H1 (cell line): Measurements from ENCODE around the gene HSD17B13. TPM values are rescaled to one million over a fixed set of nuclear protein-coding genes. Genes with fewer than 3 reads are reported as not detected.

Source experiments
- CTCF ChIA-PET: fragments of 300-600 bp; sonication (Branson Sonifier 250); formaldehyde crosslinking; loops from one replicate; lab custom pipeline; 2021; ENCODE audit not compliant: partially characterized antibody; lab: Charles Lee
- POLR2A ChIA-PET: fragments of 300-600 bp; sonication (Branson Sonifier 250); formaldehyde crosslinking; loops from one replicate; lab custom pipeline; 2021; ENCODE audit warnings: inconsistent platforms; ENCODE audit not compliant: partially characterized antibody; lab: Charles Lee
- DNase-seq, 2 experiments: peaks; one replicate each; pipeline versions ENCODE4 v3.0.0 to v3.0.0-alpha.2; 2010 to 2022; ENCODE audit warnings: low spot score in 2 of 2, low read depth in 1 of 2, mixed read lengths in 1 of 2
- FAIRE-seq: peaks from 2 replicates; lab custom pipeline; 2011; peaks lifted over from hg19 to GRCh38; lab: Jason Lieb, UNC
- H2AFZ ChIP-seq: 2 replicates; pipeline ENCODE4 v1.8.1; 2012; ENCODE audit warnings: low read length, inconsistent platforms
- H2AK5ac ChIP-seq: 2 replicates; pipeline ENCODE4 v1.6.1; 2013; ENCODE audit warnings: low read depth, low read length
- H2BK120ac ChIP-seq: replicated peaks from 2 replicates; pipeline ENCODE3; 2013; ENCODE audit warnings: low read depth, low read length, inconsistent platforms
- H2BK12ac ChIP-seq: 2 replicates; pipeline ENCODE4 v1.6.1; 2013; ENCODE audit warnings: low read depth, low read length
- H2BK15ac ChIP-seq: 2 replicates; pipeline ENCODE4 v1.6.1; 2013; ENCODE audit warnings: low read length
- H2BK20ac ChIP-seq: 2 replicates; pipeline ENCODE4 v1.6.1; 2013; ENCODE audit warnings: low read length
- H2BK5ac ChIP-seq: 2 replicates; pipeline ENCODE4 v1.6.1; 2013; ENCODE audit warnings: low read depth, low read length
- H3K14ac ChIP-seq: 2 replicates; pipeline ENCODE4 v1.6.1; 2013; ENCODE audit warnings: inconsistent platforms; ENCODE audit not compliant: insufficient read length
- H3K18ac ChIP-seq: 2 replicates; pipeline ENCODE4 v1.6.1; 2013; ENCODE audit warnings: low read length; ENCODE audit errors: extremely low read depth
- H3K23ac ChIP-seq: 2 replicates; pipeline ENCODE4 v1.6.1; 2013; ENCODE audit warnings: inconsistent platforms; ENCODE audit not compliant: insufficient read length
- H3K23me2 ChIP-seq: 2 replicates; pipeline ENCODE4 v1.6.1; 2013; ENCODE audit warnings: low read depth, low read length
- H3K27ac ChIP-seq: 2 replicates; pipeline ENCODE4 v1.6.1; 2011; ENCODE audit warnings: low read depth, low read length, inconsistent platforms
- H3K27me3 ChIP-seq, 4 experiments: replicated peaks in 1 of 4; 1 replicate in 1 of 4; 2 replicates in 3 of 4; pipeline versions ENCODE4 v1.6.1 to v1.8.1; 2011 to 2013; ENCODE audit warnings: low read length in 3 of 4, mild to moderate bottlenecking in 3 of 4, inconsistent platforms in 2 of 4, mixed read lengths in 2 of 4, moderate library complexity in 1 of 4; ENCODE audit not compliant: control insufficient read depth in 3 of 4, insufficient read depth in 3 of 4; ENCODE audit errors: extremely low read depth in 1 of 4
- H3K36me3 ChIP-seq, 4 experiments: 2 replicates each; pipeline versions ENCODE4 v1.6.1 to v1.8.1; 2011 to 2013; ENCODE audit warnings: mild to moderate bottlenecking in 4 of 4, low read length in 3 of 4, moderate library complexity in 2 of 4, control low read depth in 1 of 4, inconsistent platforms in 1 of 4; ENCODE audit not compliant: insufficient read depth in 4 of 4, control insufficient read depth in 2 of 4
- H3K4ac ChIP-seq: replicated peaks from 2 replicates; pipeline ENCODE3; 2013; ENCODE audit warnings: low read length, low read depth, mixed read lengths, inconsistent platforms; ENCODE audit not compliant: insufficient read length
- H3K4me1 ChIP-seq, 4 experiments: replicated peaks in 1 of 4; 1 replicate in 1 of 4; 2 replicates in 3 of 4; pipeline versions ENCODE4 v1.6.1 to v1.8.1; 2011 to 2013; ENCODE audit warnings: low read length in 3 of 4, inconsistent platforms in 2 of 4, mixed read lengths in 1 of 4; ENCODE audit not compliant: insufficient read depth in 4 of 4, control insufficient read depth in 3 of 4
- H3K4me2 ChIP-seq, 2 experiments: 2 replicates each; pipeline versions ENCODE4 v1.6.1 to v1.8.1; 2011 to 2013; ENCODE audit warnings: low read depth in 2 of 2, low read length in 2 of 2, control low read depth in 1 of 2, inconsistent platforms in 1 of 2, mild to moderate bottlenecking in 1 of 2; ENCODE audit not compliant: insufficient read depth in 1 of 2
- H3K4me3 ChIP-seq, 4 experiments: fragments of 200-600, 300-600 bp in 1 of 4; sonication (generic), shearing (Covaris generic), sonication (Bioruptor Twin) in 1 of 4; 2 replicates each; pipeline versions ENCODE4 v1.5.1 to v1.8.1; 2011 to 2016; ENCODE audit warnings: low read length in 4 of 4, low read depth in 3 of 4, control low read depth in 2 of 4, inconsistent platforms in 2 of 4, mild to moderate bottlenecking in 2 of 4, mixed read lengths in 1 of 4, moderate library complexity in 1 of 4; ENCODE audit not compliant: insufficient read depth in 2 of 4; ENCODE audit errors: extremely low read depth in 1 of 4
- H3K56ac ChIP-seq: replicated peaks from 2 replicates; pipeline ENCODE3; 2013; ENCODE audit warnings: low read depth, mild to moderate bottlenecking, mixed read lengths, low read length, inconsistent platforms; ENCODE audit not compliant: insufficient read length
- H3K79me1 ChIP-seq: 2 replicates; pipeline ENCODE4 v1.6.1; 2013; ENCODE audit warnings: low read depth, low read length, control low read depth
- H3K79me2 ChIP-seq, 2 experiments: 2 replicates each; pipeline versions ENCODE4 v1.6.1 to v1.8.1; 2012 to 2013; ENCODE audit warnings: low read length in 2 of 2, mild to moderate bottlenecking in 2 of 2, inconsistent platforms in 1 of 2; ENCODE audit not compliant: insufficient read depth in 2 of 2, control insufficient read depth in 1 of 2
- H3K9ac ChIP-seq, 4 experiments: replicated peaks in 1 of 4; 1 replicate in 1 of 4; 2 replicates in 3 of 4; pipeline versions ENCODE4 v1.6.1 to v1.8.1; 2011 to 2013; ENCODE audit warnings: low read depth in 3 of 4, low read length in 3 of 4, control low read depth in 2 of 4, mild to moderate bottlenecking in 2 of 4, moderate library complexity in 2 of 4, inconsistent platforms in 1 of 4; ENCODE audit errors: extremely low read depth in 1 of 4
- H3K9me3 ChIP-seq, 2 experiments: 2 replicates each; pipeline versions ENCODE4 v1.6.1 to v1.8.1; 2012 to 2013; ENCODE audit warnings: mild to moderate bottlenecking in 2 of 2, moderate library complexity in 2 of 2, control low read depth in 1 of 2, inconsistent platforms in 1 of 2, low read depth in 1 of 2, low read length in 1 of 2, mixed read lengths in 1 of 2; ENCODE audit not compliant: insufficient read depth in 2 of 2
- H4K20me1 ChIP-seq, 2 experiments: replicated peaks in 1 of 2; 2 replicates each; pipeline versions ENCODE3 to v1.8.1; 2011 to 2013; ENCODE audit warnings: inconsistent platforms in 2 of 2, low read length in 2 of 2, mild to moderate bottlenecking in 1 of 2; ENCODE audit not compliant: insufficient read depth in 2 of 2, control insufficient read depth in 1 of 2
- H4K5ac ChIP-seq: 2 replicates; pipeline ENCODE4 v1.6.1; 2013; ENCODE audit warnings: low read length, low read depth, mixed read lengths, inconsistent platforms; ENCODE audit not compliant: insufficient read length
- H4K8ac ChIP-seq: 2 replicates; pipeline ENCODE4 v1.8.0; 2013; ENCODE audit warnings: mild to moderate bottlenecking, moderate library complexity, low read length, inconsistent platforms; ENCODE audit not compliant: insufficient read depth; ENCODE audit errors: extremely low read depth
- H4K91ac ChIP-seq: replicated peaks from 2 replicates; pipeline ENCODE3; 2013; ENCODE audit warnings: low read length, mixed read lengths, inconsistent platforms; ENCODE audit not compliant: insufficient read length
- BCL11A ChIP-seq, 2 experiments: IDR thresholded peaks; one replicate each; pipeline ENCODE4 v1.6.1; 2011; ENCODE audit warnings: low read depth in 2 of 2, low read length in 2 of 2, mild to moderate bottlenecking in 2 of 2
- BRCA1 ChIP-seq: IDR thresholded peaks from 2 replicates; pipeline ENCODE4 v1.6.1; 2012; ENCODE audit warnings: low read depth, low read length, improper control_type of control experiment
- CHD2 ChIP-seq: IDR thresholded peaks from 2 replicates; pipeline ENCODE4 v1.6.1; 2012; ENCODE audit warnings: low read length, improper control_type of control experiment
- CTBP2 ChIP-seq: IDR thresholded peaks from 2 replicates; pipeline ENCODE4 v1.7.0; 2011; ENCODE audit warnings: borderline replicate concordance, mild to moderate bottlenecking, moderate library complexity, mixed read lengths, low read length; ENCODE audit not compliant: insufficient read depth, insufficient read length
- GABPA ChIP-seq: IDR thresholded peaks from 2 replicates; pipeline ENCODE4 v1.6.1; 2011; ENCODE audit warnings: mild to moderate bottlenecking, low read length, moderate library complexity, borderline replicate concordance; ENCODE audit not compliant: insufficient read depth
- HDAC6 ChIP-seq: IDR thresholded peaks from one replicate; pipeline ENCODE4 v1.7.1; 2012; ENCODE audit warnings: low read depth, mild to moderate bottlenecking, inconsistent platforms, low read length, moderate library complexity
- JUND ChIP-seq: IDR thresholded peaks from 2 replicates; pipeline ENCODE4 v1.6.1; 2011; ENCODE audit warnings: mild to moderate bottlenecking, improper control_type of control experiment, low read length
- KDM1A ChIP-seq: fragments of 200-600, 300-600 bp; sonication (generic); IDR thresholded peaks from 2 replicates; pipeline ENCODE4 v1.7.1; 2016; ENCODE audit warnings: mild to moderate bottlenecking, low read length, borderline replicate concordance
- RXRA ChIP-seq: IDR thresholded peaks from 2 replicates; pipeline ENCODE4 v1.6.1; 2011; ENCODE audit warnings: low read depth, mild to moderate bottlenecking, low read length, moderate library complexity; ENCODE audit not compliant: insufficient read depth
- SIN3A ChIP-seq, 2 experiments: IDR thresholded peaks in 1 of 2; conservative IDR thresholded peaks in 1 of 2; 2 replicates each; pipeline ENCODE4 v1.6.1; 2011 to 2012; ENCODE audit warnings: low read length in 2 of 2, improper control_type of control experiment in 1 of 2, low read depth in 1 of 2, mild to moderate bottlenecking in 1 of 2
- SIX5 ChIP-seq: IDR thresholded peaks from 2 replicates; pipeline ENCODE4 v1.6.1; 2011; ENCODE audit warnings: mild to moderate bottlenecking, low read depth, low read length
- SUZ12 ChIP-seq: fragments of 200-600 bp; sonication (generic); IDR thresholded peaks from 2 replicates; pipeline ENCODE4 v1.6.1; 2012; ENCODE audit warnings: mild to moderate bottlenecking, inconsistent platforms, low read length, moderate library complexity, mixed read lengths
- TAF1 ChIP-seq: IDR thresholded peaks from 2 replicates; pipeline ENCODE4 v1.6.1; 2011; ENCODE audit warnings: mild to moderate bottlenecking, low read depth, low read length
- WGBS, 2 experiments: shearing (Covaris generic) in 1 of 2; methylation state at CpG; one replicate each; pipeline versions ENCODE4 v1.1.6 to v1.1.7; 2013 to 2015; ENCODE audit warnings: low lambda C conversion rate in 2 of 2, mixed read lengths in 2 of 2, inconsistent platforms in 1 of 2, low coverage in 1 of 2, missing lambda C conversion rate in 1 of 2; ENCODE audit not compliant: insufficient replicate concordance in 2 of 2, insufficient coverage in 1 of 2, insufficient read length in 1 of 2; ENCODE audit errors: extremely low coverage in 1 of 2, missing lambda C conversion rate in 1 of 2; 5-methylcytosine and 5-hydroxymethylcytosine counted together
- polyA plus RNA-seq, 7 experiments: library from polyadenylated mRNA; depleted of rRNA in 3 of 7; stranded (reverse) in 5 of 7; unstranded in 2 of 7; fragments of >200 nt in 5 of 7; fragments of 200-250 nt in 2 of 7; gene quantifications; 1 replicate in 5 of 7; 2 replicates in 1 of 7; 4 replicates in 1 of 7; pipeline versions ENCODE4 v1.2.1 to v1.2.3, GENCODE V29; 2011 to 2013; ENCODE audit warnings: missing spikeins in 2 of 7, mixed read lengths in 2 of 7
- total RNA-seq: library from RNA; stranded (reverse); fragmentation: NEBNext Ultra II Directional; extraction: Animal tissue kit (Norgen Biotek cat#: 25700); gene quantifications from 2 replicates; pipeline ENCODE4 v1.2.1, GENCODE V29; 2021
- TF ChIP-seq, protein P1 (sequence below): IDR thresholded peaks from 2 replicates; pipeline ENCODE4 v1.6.1; 2012; ENCODE audit warnings: inconsistent platforms

The HSD17B13 gene
- total and polyA plus RNA-seq, 2 of the 8 experiments (the other 6 are each of a cell fraction or from before 2014, with no cell fraction given) = 0.09 to 0.13 TPM

DNA sequence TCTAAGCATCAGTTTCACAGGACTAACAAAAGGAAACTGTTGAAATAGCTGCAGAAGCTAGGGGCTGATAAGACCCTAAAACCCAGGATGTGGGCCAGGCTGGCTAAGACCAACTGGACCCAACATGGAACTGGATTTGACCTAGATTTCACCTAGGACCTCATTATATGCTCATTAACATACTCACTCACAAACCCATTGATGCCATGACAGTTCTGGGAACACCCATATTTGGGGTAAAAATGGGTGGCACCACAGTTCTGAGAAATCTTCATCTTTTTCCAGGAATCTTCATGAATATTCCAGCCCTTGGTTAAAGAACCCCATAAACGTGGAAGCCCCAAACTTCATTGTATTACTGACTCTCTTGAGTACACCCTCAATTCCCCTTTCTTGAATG lies 41.1 kb downstream of the HSD17B13 start:
- H3K56ac ChIP-seq = no peak overlapping the region
- no peak overlapping the region for H2AFZ ChIP-seq
- POLR2A ChIA-PET = no interaction called here
- no peak overlapping the region for H2BK15ac ChIP-seq
- no peak overlapping the region for H2AK5ac ChIP-seq
- H4K91ac ChIP-seq = no peak overlapping the region
- H3K27ac ChIP-seq = no peak overlapping the region
- WGBS, 2 experiments = 71% methylated on average over 1 of the region's 1 CpG; no CpG with 5 or more reads in 1 of the 2 experiments
- CTCF ChIA-PET = no interaction called here
- H2BK5ac ChIP-seq = no peak overlapping the region
- no peak overlapping the region for H3K23ac ChIP-seq
- H3K36me3 ChIP-seq = no peaks in the 10 kb centered on the region; a peak in 1 of 8 replicates
- no peak overlapping the region for H3K4ac ChIP-seq
- DNase-seq (no peak), FAIRE-seq (no peak)
- H3K14ac ChIP-seq = no peak overlapping the region
- H3K4me3 ChIP-seq = no peak overlapping the region
- H2BK20ac ChIP-seq = no peak overlapping the region
- H3K4me2 ChIP-seq = no peak overlapping the region
- H3K23me2 ChIP-seq = no peaks in the 10 kb centered on the region; the same call in 1 of the 2 replicates
- no peaks in the 10 kb centered on the region for H3K79me2 ChIP-seq
- no peak overlapping the region for H2BK12ac ChIP-seq
- H2BK120ac ChIP-seq = no peak overlapping the region
- no peaks in the 10 kb centered on the region for H3K27me3 ChIP-seq
- H3K4me1 ChIP-seq = no peaks in the 10 kb centered on the region
- no peak overlapping the region for H3K9ac ChIP-seq
- H3K9me3 ChIP-seq = peaks cover 19 to 28% of the 10 kb centered on the region in 2 experiments
- H3K79me1 ChIP-seq = no peaks in the 10 kb centered on the region
- H4K5ac ChIP-seq = no peak overlapping the region
- no peak overlapping the region for H3K18ac ChIP-seq
- H4K8ac ChIP-seq = no peak overlapping the region
- no peaks in the 10 kb centered on the region for H4K20me1 ChIP-seq
- TF ChIP-seq BCL11A (IDR thresholded peaks at IDR 0.05; ENCODE audit: low read depth in 2 of 2, low read length in 2 of 2) = no peak
- no peak for TF ChIP-seq TAF1
- no peak for TF ChIP-seq BRCA1
- TF ChIP-seq SIN3A (conservative IDR thresholded peaks at IDR 0.05 in 1 of 2, IDR thresholded peaks at IDR 0.05 in 1 of 2; ENCODE audit: low read depth in 1 of 2, low read length in 2 of 2) = no peak
- TF ChIP-seq CTBP2 = no peak
- TF ChIP-seq HDAC6 = no peak
- no peak for TF ChIP-seq GABPA
- TF ChIP-seq KDM1A = no peak
- no peak for TF ChIP-seq SIX5
- TF ChIP-seq RXRA = no peak
- TF ChIP-seq CHD2 = no peak
- TF ChIP-seq, protein P1, sequence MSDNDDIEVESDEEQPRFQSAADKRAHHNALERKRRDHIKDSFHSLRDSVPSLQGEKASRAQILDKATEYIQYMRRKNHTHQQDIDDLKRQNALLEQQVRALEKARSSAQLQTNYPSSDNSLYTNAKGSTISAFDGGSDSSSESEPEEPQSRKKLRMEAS = no peak
- TF ChIP-seq SUZ12 = no peak
- TF ChIP-seq JUND = no peak
